ENCODE data around the gene KRTAP4-7.

DNA sequence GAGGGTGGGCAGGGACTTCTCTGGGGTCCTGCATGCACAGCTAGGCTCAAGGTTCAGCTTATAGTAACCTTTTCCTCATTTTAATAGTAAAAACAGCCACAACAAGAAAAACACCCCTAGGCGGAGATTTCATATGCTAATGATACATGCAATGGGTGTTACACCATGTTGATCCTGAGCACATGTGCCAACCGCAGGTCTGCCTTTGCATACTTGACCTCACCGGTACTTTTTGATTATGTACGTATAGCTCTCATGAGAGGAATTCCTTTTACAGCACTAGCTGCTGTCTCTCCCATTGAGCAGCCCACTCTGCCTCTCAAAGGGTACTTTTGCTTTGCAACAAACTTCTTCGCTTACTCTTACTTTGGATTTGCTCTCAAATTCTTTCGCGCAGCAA is 12.1 kb downstream of the KRTAP4-7 start:
- TF ChIP-seq CTCF (IDR thresholded peaks at IDR 0.05) (no peak), POLR2A (IDR thresholded peaks at IDR 0.05) (no peak)
